Nephron (organoid): ENCODE data around the gene LPP.

ENCODE experiments used
- H3K27ac Mint-ChIP-seq, 3 experiments: 2 replicates each; pipeline ENCODE4 v1.8.0; 2020; ENCODE audit warnings: mixed read lengths in 3 of 3, mild to moderate bottlenecking in 2 of 3, moderate library complexity in 1 of 3
- H3K27me3 Mint-ChIP-seq: 2 replicates; pipeline ENCODE4 v1.8.0; 2021; ENCODE audit warnings: low read depth, mild to moderate bottlenecking, moderate library complexity, mixed read lengths
- H3K36me3 Mint-ChIP-seq: 2 replicates; pipeline ENCODE4 v1.8.0; 2020; ENCODE audit warnings: low read depth, mixed read lengths
- H3K4me1 Mint-ChIP-seq: 2 replicates; pipeline ENCODE4 v1.8.0; 2020; ENCODE audit warnings: mixed read lengths
- H3K4me3 Mint-ChIP-seq, 3 experiments: 2 replicates each; pipeline ENCODE4 v1.8.0; 2020; ENCODE audit warnings: mild to moderate bottlenecking in 3 of 3, mixed read lengths in 3 of 3, moderate library complexity in 2 of 3
- H3K9me3 Mint-ChIP-seq: 2 replicates; pipeline ENCODE4 v1.8.0; 2020; ENCODE audit warnings: mixed read lengths
- CTCF ChIP-seq, 3 experiments: fragments of 200-600 bp; sonication (generic); IDR thresholded peaks; one replicate each; pipeline ENCODE4 v1.5.0; 2021; ENCODE audit warnings: antibody characterized with exemption in 3 of 3; ENCODE audit not compliant: unreplicated experiment in 3 of 3

Gene LPP

GRCh38 chr3:188911026-188911850 is 757.3 kb downstream of the LPP start:
- Mint-ChIP-seq H3K4me1 (peaks cover 35% of the 10 kb centered on the region), H3K4me3 (no peak overlapping the region), H3K9me3 (no peaks in the 10 kb centered on the region), H3K27me3 (peaks cover 15% of the 10 kb centered on the region), H3K36me3 (no peaks in the 10 kb centered on the region), H3K27ac (peak overlapping the region; percentile 34 to 67 (median 54))
- TF ChIP-seq CTCF (IDR thresholded peaks at IDR 0.05; ENCODE audit: unreplicated experiment in 3 of 3): no peak

- Mint-ChIP-seq H3K9me3 (no peaks in the 10 kb centered on the region), H3K27ac (no peak overlapping the region), H3K36me3 (no peaks in the 10 kb centered on the region), H3K4me3 (no peak overlapping the region), H3K4me1 (peaks cover 35% of the 10 kb centered on the region), H3K27me3 (peaks cover 11% of the 10 kb centered on the region)
- no peak for TF ChIP-seq CTCF (IDR thresholded peaks at IDR 0.05; ENCODE audit: unreplicated experiment in 3 of 3)
These were observed 759.1 kb downstream of the LPP start for GRCh38 chr3:188913084-188913483.

- H3K4me1 Mint-ChIP-seq: peaks cover 26% of the 10 kb centered on the region
- no peak for TF ChIP-seq CTCF (IDR thresholded peaks at IDR 0.05; ENCODE audit: unreplicated experiment in 3 of 3)
- H3K9me3 Mint-ChIP-seq: peaks cover 4% of the 10 kb centered on the region
- H3K36me3 Mint-ChIP-seq: no peaks in the 10 kb centered on the region
- no peak overlapping the region for H3K4me3 Mint-ChIP-seq
- no peaks in the 10 kb centered on the region for H3K27me3 Mint-ChIP-seq
- peak overlapping the region in 2 of 3 experiments; percentile 30 to 75 for H3K27ac Mint-ChIP-seq
These were observed 760.6 kb downstream of the LPP start for GRCh38 chr3:188914552-188914951.

GRCh38 chr3:188915127-188915526 is 761.2 kb downstream of the LPP start:
- TF ChIP-seq CTCF (IDR thresholded peaks at IDR 0.05; ENCODE audit: unreplicated experiment in 3 of 3): no peak
- Mint-ChIP-seq H3K27me3 (no peaks in the 10 kb centered on the region), H3K36me3 (no peaks in the 10 kb centered on the region), H3K4me3 (no peak overlapping the region), H3K4me1 (peaks cover 22% of the 10 kb centered on the region), H3K27ac (no peak overlapping the region), H3K9me3 (peaks cover 7% of the 10 kb centered on the region)

GRCh38 chr3:188916934-188917401 is 763.0 kb downstream of the LPP start:
- H3K27ac Mint-ChIP-seq: no peak overlapping the region
- H3K9me3 Mint-ChIP-seq: peaks cover 10% of the 10 kb centered on the region
- no peaks in the 10 kb centered on the region for H3K27me3 Mint-ChIP-seq
- H3K36me3 Mint-ChIP-seq: no peaks in the 10 kb centered on the region
- TF ChIP-seq CTCF (IDR thresholded peaks at IDR 0.05; ENCODE audit: unreplicated experiment in 3 of 3): no peak
- H3K4me1 Mint-ChIP-seq: peaks cover 8% of the 10 kb centered on the region
- no peak overlapping the region for H3K4me3 Mint-ChIP-seq

GRCh38 chr3:188918093-188918492 is 764.1 kb downstream of the LPP start:
- Mint-ChIP-seq H3K36me3 (no peaks in the 10 kb centered on the region), H3K27ac (no peak overlapping the region), H3K27me3 (peaks cover 4% of the 10 kb centered on the region), H3K4me3 (no peak overlapping the region), H3K4me1 (peaks cover 7% of the 10 kb centered on the region), H3K9me3 (peaks cover 10% of the 10 kb centered on the region)
- TF ChIP-seq CTCF (IDR thresholded peaks at IDR 0.05; ENCODE audit: unreplicated experiment in 3 of 3): no peak
